Peyer's patch (tissue), 4 donors: Measurements from ENCODE around the gene SLC4A5.

Experiments used
- CTCF ChIP-seq, 6 experiments: fragments of 450-650 bp in 4 of 6; fragments of 200-600 bp in 2 of 6; sonication (generic) in 1 of 6; IDR thresholded peaks; one replicate each; pipeline ENCODE4 v1.5.1; 2017 to 2019; ENCODE audit warnings: antibody characterized with exemption in 6 of 6, mild to moderate bottlenecking in 3 of 6, moderate library complexity in 1 of 6
- POLR2A ChIP-seq, 2 donors: fragments of 450-650 bp; IDR thresholded peaks; one replicate each; pipeline ENCODE4 v1.5.1; 2017; ENCODE audit warnings: antibody characterized with exemption in 2 of 2, mild to moderate bottlenecking in 2 of 2, moderate library complexity in 2 of 2

DNA sequence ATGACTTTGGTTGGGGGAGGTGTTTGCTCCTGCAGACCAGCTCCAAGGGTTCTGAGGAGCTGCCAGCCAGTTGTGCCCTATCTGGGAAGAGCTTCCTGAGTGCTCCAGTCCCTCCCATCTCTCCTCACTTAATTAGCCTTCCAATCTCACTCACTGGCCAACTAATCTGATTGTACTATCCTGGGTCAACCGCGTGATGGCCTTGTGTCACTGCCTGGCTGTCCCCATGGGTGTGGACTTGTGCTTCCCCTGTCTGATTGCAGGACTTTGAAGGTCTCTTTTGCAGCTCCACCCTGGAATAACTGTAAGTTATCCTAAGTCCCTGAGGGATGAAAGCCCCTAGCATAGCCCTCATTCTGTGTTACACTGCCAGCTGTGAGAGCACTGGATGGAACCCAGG lies 65.0 kb downstream of the SLC4A5 start:
- TF ChIP-seq CTCF (IDR thresholded peaks at IDR 0.05) = peak in 2 of 6 experiments; percentile 15 to 26
- TF ChIP-seq POLR2A (IDR thresholded peaks at IDR 0.05) = no peak
